Measurements from ENCODE around the gene NDUFS2.

Gene NDUFS2

DNA sequence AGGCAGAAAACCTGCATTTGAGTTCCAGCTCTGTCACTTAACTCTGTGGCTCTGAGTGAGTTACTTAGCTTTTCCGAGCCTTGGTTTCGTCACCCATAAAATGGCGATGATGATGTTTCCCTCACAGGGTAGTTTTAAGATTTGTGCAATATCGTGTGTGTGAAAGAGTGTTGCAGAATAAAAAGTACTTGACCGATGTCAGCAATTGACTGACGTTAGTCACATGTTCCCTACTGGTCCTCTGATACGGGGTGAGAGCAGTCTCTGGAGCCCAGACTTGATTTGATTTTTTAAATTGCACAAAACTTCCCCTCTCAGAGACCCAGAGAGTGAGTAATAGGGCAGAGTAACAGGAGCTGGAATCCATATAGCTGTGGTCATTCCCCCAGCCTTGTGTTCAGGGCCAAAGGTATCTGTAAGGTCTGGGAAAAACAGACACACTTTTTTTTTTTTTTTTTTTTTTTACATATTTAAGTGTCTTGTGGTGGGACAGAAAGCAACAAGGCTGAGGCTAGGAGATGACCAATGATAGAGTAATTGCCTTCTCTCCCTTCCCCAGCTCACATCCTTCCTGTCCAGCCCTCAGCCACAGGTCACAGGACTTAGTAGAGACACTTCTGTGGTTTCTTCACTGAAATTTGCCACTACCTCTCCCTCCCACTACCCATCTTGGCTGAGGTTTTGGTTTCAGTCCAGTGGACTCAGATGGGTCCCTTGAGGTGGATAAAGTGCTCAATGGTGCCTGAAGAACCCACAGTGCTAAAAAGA, 15.0 kb downstream of the NDUFS2 start:
- H3K4me3 ChIP-seq (ENCODE audit: low read depth, low read length): no peak overlapping the region
- DNase-seq (ENCODE audit: low read depth): no peak
- in situ Hi-C loops (cut with HindIII; ENCODE audit: low sequenced_read_pairs): loop anchor here (25.0 kb wide), 1 partner anchor 520 kb away; the partner anchor contains the start of gene DUSP12
- TF ChIP-seq, protein P1, sequence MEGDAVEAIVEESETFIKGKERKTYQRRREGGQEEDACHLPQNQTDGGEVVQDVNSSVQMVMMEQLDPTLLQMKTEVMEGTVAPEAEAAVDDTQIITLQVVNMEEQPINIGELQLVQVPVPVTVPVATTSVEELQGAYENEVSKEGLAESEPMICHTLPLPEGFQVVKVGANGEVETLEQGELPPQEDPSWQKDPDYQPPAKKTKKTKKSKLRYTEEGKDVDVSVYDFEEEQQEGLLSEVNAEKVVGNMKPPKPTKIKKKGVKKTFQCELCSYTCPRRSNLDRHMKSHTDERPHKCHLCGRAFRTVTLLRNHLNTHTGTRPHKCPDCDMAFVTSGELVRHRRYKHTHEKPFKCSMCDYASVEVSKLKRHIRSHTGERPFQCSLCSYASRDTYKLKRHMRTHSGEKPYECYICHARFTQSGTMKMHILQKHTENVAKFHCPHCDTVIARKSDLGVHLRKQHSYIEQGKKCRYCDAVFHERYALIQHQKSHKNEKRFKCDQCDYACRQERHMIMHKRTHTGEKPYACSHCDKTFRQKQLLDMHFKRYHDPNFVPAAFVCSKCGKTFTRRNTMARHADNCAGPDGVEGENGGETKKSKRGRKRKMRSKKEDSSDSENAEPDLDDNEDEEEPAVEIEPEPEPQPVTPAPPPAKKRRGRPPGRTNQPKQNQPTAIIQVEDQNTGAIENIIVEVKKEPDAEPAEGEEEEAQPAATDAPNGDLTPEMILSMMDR (IDR thresholded peaks at IDR 0.05; ENCODE audit: low read depth, low read length, missing control alignments): no peak

DNA sequence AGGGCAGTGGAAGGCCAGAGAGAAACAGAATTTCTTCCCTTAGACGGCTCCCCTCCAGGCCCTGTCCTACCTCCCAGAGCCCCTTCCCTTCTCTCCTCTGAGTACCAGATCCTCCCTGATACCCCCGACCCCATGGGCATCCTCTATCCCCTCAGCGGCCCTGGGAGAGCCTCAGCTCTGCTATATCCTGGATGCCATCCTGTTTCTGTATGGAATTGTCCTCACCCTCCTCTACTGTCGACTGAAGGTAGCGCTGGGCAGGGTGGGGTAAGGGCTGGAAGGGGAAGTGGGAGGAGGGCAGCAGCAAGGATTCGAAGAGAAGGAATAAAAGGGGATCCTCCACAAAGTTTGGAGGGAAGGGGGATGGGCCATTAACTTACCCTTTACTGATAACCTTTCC, 15.7 kb downstream of the NDUFS2 start:
- DNase-seq (ENCODE audit: low read depth): no peak
- no peak overlapping the region for H3K4me3 ChIP-seq (ENCODE audit: low read depth, low read length)
- TF ChIP-seq, protein P1 (IDR thresholded peaks at IDR 0.05; ENCODE audit: low read depth, low read length, missing control alignments): no peak
- in situ Hi-C loops (cut with HindIII; ENCODE audit: low sequenced_read_pairs): loop anchor here (25.0 kb wide), 1 partner anchor 519 kb away; the partner anchor contains the start of gene DUSP12

DNA sequence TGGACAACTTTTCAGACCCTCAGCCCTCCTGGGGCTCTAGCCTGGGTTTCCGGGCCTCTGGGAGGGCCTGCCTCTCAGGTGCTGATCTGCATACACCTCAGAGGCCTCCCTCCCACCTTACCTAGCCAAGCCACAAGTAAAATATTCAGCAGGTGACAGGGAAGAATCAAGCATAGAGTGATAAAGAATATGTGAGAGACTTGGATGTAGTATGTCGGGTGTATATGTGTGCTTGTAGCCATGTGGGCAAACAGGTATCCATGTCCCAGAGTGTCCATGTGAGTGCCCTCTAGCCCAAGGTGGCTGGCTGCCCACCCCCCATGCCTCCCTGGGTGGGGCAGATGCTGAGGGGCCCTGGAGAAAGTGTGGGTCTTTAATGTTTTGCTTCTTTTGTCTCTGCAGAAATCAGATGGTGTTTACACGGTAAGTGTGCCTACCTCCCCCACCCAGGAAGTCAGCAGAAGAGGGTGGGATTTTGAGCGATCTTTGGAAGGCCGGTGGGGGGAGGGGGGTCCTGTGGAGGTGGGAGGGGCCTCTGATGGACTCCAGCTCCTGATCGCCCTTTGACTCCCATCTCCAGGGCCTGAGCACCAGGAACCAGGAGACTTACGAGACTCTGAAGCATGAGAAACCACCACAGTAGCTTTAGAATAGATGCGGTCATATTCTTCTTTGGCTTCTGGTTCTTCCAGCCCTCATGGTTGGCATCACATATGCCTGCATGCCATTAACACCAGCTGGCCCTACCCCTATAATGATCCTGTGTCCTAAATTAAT, 16.3 kb downstream of the NDUFS2 start:
- in situ Hi-C loops (cut with HindIII; ENCODE audit: low sequenced_read_pairs): loop anchor here (25.0 kb wide), 1 partner anchor 519 kb away; the partner anchor contains the start of gene DUSP12
- no peak for DNase-seq (ENCODE audit: low read depth)
- TF ChIP-seq, protein P1 (IDR thresholded peaks at IDR 0.05; ENCODE audit: low read depth, low read length, missing control alignments): no peak
- no peak overlapping the region for H3K4me3 ChIP-seq (ENCODE audit: low read depth, low read length)

DNA sequence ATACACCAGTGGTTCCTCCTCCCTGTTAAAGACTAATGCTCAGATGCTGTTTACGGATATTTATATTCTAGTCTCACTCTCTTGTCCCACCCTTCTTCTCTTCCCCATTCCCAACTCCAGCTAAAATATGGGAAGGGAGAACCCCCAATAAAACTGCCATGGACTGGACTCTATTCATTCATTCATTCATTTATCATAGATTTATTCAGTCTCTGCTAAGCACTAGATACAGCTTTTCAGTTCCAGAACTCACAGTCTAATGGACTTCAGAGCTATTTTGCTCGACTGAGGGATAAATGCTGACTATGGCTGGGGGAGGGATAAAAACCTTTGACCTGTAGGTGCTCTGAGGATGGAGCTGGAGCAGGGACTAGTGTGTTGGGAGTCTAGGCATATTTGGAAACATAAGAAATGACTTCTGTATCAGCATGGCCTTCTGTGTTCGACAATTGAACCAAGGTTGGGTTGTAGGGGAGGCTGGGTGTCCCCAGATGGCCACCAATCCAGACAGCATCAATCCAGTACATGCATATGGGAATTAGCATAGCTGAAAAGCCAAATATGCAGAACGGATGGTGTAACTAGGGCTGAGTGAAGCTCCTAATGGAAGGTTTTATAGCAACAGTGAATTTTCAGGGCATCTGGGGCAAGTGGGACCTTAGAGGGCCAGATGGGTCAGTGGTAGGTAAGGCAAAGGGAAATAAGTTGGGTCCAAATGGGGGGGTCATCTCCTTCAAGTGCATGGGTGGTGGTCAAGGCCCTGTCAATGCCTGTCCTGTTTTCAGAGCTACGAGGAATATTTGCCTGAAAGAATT, 17.1 kb downstream of the NDUFS2 start:
- TF ChIP-seq, protein P1 (IDR thresholded peaks at IDR 0.05; ENCODE audit: low read depth, low read length, missing control alignments): no peak
- DNase-seq (ENCODE audit: low read depth): no peak
- in situ Hi-C loops (cut with HindIII; ENCODE audit: low sequenced_read_pairs): loop anchor here (25.0 kb wide), 1 partner anchor 518 kb away; the partner anchor contains the start of gene DUSP12
- no peak overlapping the region for H3K4me3 ChIP-seq (ENCODE audit: low read depth, low read length)

DNA sequence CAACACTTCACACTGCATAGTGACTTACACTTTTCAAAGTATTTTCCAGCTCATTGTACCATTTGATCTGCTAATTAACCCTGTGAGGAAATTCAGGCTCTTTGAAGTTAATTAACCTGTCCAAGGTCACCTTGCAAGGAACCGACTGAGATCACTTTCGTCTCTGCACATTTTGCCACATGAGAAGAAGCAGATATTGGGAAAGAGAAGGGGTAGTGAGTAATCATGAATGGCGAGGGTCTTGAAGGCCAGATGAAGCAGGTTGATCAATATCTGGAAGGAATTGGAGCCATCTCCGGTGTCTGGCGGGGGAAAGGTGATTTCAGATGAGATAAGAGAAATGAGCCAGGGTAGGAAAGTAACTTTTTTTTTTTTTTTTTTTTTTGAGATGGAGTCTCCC, 17.8 kb downstream of the NDUFS2 start:
- H3K4me3 ChIP-seq (ENCODE audit: low read depth, low read length): no peak overlapping the region
- in situ Hi-C loops (cut with HindIII; ENCODE audit: low sequenced_read_pairs): loop anchor here (25.0 kb wide), 1 partner anchor 517 kb away; the partner anchor contains the start of gene DUSP12
- DNase-seq (ENCODE audit: low read depth): no peak
- TF ChIP-seq, protein P1 (IDR thresholded peaks at IDR 0.05; ENCODE audit: low read depth, low read length, missing control alignments): no peak

All from astrocyte of the cerebellum (primary cell).